NCI-H2196 (cell line): Measurements from ENCODE around the gene FOXG1.

ENCODE experiments used
- DNase-seq: peaks from one replicate; lab custom pipeline; 2025; ENCODE audit not compliant: unreplicated experiment; lab: John Stamatoyannopoulos, UW

FOXG1 gene

DNA sequence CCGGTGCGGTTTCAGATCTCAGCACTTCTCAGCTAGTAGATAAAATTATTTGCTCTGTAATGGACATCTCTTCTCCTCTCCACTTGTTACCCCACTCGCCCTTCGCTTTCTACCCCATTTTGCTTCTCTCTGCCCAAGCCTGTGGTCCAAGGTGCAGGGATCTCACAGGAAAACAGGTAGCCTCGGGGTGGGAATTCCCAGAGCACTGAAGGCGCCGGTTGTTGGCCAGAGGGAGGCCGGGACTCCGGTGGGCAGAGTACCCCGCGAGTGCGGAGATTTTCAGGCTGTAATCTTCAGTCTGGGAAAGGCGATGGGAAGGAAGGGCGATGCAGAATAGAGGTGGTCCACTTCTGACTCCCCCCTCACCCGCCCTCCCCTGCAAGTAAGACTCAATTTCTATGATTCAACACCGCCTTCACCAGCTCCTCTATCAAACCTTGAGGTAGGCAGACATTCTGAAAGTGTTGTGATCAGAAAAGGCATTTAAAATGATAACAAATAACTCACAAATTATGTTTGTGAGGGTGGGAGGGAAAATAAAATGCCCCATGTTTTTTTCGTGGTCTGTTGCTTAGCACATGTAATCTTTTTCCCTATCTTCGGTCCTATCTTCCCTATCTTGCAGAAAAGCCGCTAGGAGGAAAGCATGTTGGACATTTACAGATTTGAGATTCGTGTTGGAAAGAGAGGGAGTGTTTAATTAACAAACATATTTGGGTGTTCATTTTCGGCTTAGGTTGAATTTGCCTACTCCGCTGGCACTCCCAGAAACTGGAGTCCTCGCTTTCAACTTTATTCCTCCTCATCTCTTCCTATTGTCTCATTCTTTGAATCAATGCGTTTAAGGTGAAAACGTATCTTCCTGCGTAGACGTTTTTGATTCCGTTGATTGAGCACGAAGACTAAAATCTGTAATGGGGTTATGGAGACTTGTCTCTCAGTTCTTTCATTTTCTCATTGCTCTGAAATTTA, 8.5 kb downstream of the FOXG1 start:
- DNase-seq: no peak

DNA sequence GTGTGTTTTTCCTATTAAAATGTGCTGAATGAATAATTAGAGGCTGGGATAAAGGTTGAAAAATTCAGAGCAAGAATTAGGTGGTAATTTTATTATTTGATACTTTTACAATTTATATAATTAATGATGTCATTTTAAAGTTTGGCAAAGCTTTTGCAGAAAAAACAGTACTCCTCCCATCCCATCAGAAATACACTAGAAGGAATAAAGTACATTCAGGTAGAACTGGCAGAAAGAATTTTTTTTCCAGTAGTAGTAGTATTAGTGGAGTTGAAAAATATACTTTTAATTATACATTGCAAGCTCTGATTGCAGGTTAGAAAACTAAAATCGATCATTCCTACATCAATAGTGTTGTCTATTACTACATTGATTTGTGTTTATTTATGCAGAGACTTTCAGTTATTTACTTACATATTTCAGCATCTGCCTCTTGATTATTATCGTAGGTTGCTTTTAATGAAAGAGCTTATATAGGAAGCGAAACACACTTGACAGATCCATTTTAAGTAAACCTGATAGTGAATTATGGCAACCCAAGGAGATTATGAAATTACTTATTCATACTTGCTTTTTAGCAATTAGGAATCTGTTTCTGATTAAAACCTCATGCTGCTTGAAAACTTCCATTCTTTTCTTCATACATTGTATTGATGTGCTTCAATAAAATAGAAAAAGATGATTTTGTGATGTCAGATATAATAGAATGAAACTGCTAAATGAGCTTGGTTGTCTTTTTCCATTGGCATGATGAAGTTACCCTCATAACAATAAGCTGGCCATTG, 10.1 kb downstream of the FOXG1 start:
- DNase-seq: no peak

- no peak for DNase-seq
These were observed 11.0 kb downstream of the FOXG1 start for GRCh38 chr14:28777471-28778137.

DNA sequence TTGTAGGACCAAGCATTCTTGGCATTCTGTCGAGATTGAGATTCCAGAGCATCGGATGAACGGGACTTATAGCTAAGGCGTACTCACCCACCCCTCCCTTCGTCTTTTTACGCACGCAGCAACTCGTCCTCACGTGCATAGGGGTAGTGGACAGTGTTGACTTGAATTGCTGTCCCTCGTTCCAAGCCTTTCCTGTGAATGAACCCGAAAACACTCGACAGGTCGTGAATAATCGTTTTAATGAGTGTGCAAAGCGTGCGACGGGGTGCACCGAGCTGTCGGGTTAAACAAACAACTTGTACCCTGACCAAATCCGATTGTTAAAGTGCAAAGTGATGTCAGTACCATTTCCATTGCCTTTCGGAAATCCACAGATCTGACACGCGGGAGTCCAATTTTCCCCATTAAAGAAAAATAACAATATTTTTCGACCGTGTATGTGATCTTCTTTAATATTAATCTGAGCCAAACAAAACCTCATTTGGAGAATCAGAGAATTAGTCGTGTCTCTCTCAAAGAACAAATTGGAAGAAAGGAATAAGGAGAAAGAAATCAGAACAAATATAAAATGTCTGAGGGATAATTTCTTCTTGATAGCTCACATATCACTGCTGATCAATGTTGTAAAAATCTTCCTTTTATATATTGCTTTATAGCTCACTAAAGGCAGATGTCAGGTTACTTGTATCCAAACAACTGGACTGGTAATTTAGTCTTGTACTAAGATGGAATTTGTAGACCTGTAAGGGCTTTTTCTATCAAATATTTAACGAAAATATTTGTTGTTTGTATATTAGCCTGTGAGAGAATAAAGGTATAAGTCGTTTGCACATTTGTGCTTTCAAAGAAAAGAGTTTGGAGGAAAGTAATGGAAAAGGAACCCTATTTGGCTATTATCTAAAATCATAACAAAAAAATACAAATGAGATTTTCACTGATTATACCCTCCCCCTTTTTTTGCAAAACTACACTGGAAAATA, 11.8 kb downstream of the FOXG1 start:
- DNase-seq: no peak

DNA sequence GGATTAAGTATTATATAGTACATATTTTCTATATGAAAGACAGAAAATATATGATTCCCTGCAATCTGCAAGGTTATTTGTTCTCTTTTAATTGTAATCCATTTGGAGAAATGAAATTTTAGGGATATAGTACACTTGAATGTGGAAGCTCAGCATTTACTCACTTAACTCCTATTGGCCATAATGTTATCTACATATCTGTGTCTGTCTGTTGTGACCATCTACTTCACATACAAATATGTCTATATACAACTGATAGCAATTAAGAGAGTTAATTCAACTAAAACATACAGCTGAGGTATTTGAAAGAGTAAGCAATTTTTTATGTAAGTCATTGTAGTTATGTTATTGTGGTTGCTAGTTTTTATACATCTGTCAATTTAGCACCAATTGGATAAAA, 12.9 kb downstream of the FOXG1 start:
- no peak for DNase-seq

GRCh38 chr14:28780843-28781820, 14.5 kb downstream of the FOXG1 start:
- DNase-seq: no peak

- no peak for DNase-seq
These were observed 15.7 kb downstream of the FOXG1 start for GRCh38 chr14:28782301-28782700.

DNA sequence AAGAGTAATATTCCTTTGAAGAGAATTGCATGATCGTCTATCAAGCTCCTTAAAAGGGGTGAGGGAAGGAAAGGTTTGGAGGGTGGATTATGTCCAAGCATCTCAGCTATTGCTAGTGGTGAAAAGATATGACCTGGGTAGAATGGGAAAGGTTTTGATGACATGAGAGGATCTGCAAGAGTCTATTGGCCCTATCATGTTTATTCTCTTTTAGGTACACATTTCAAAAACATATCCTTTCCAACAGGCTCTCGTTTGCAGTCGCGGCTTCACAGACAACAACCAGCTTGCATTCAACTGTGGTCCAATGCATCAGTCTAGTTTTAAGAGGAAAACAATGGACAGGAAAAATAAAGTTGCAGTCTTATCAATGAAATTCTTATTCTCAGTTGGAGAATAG, 17.1 kb downstream of the FOXG1 start:
- DNase-seq: no peak

- no peak for DNase-seq
These were observed 17.8 kb downstream of the FOXG1 start for GRCh38 chr14:28784096-28785048.

DNA sequence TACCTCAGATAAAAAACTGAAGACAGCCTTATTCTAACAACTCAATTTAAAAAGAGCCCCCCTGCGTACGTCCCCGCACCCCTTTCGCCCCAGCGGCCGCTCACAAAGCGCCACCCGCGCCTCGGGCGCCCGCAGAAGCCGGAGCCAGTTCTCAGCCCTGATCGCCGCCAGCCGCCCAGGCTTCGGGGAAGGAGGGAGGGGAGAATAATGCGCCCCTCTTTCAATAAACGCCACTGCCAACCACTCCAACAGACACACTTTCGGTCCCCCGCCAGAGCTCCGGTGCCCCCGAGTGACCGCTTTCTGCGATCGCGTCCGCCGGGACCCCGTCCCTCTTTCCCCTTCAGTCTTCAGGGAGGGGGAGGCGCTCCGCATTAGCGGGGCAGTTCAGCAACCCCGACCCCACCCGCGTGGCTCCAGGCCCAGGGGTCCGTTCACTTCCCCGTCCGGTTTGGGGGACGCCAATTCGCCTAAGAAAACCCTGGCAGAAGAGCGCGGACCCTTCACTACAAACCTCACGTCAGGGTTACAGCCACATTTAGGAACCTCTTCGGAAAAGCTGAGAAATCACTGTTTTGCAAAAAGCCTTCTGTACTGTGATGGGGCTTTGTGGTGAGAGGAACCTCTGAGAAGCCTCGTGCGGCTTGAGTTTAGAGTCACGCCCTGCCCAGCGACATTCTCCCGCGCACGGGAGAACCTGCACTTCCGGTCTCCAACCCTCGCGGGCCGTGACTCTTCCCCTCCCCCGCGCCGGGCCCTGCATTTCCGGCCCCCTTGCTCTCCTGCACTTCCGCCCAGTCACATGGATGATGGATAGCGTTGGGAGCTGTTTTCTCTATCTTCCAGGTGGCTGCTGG, 18.7 kb downstream of the FOXG1 start:
- no peak for DNase-seq

GRCh38 chr14:28807518-28807917, 40.9 kb downstream of the FOXG1 start:
- no peak for DNase-seq

DNA sequence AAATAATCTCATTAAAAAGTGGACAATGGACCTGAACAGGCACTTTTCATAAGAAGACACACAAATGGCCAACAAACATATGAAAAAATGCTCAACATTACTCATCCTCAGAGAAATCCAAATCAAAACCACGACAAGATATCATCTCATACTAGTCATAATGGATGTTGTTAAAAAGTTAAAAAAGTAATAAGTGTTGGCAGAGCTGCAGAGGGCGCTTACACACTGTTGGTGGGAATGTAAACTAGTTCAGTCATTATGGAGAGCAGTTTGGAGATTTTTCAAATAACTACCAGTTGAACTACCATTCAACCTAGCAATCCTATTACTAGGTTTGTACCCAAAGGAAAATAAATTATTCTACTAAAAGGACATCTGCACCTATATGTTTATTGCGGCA, 47.2 kb downstream of the FOXG1 start:
- no peak for DNase-seq
